HG02759 (cell line): Measurements from ENCODE around the gene APOBEC3H.

Source experiments
- ATAC-seq: cut with Tn5 transposase; IDR thresholded peaks from one replicate; pipeline ENCODE4 v1.9.1; 2021; ENCODE audit warnings: mild to moderate bottlenecking, moderate library complexity; ENCODE audit not compliant: unreplicated experiment

APOBEC3H gene

GRCh38 chr22:39152511-39153219, 55.6 kb downstream of the APOBEC3H start, which contains the start of gene CBX7:
TSS of gene CBX7 (minus strand) at chr22:39152680. CDS start at chr22:39152444, 236 bp downstream.
- ATAC-seq: peak; percentile 79

GRCh38 chr22:39153220-39153717, 56.2 kb downstream of the APOBEC3H start:
- no peak for ATAC-seq
